SU-DHL-6 (cell line): ENCODE measurements around the gene SHISA9.

Source experiments
- H2AFZ ChIP-seq: fragments of 200-600 bp; sonication (generic); 2 replicates; pipeline ENCODE4 v1.6.1; 2014; ENCODE audit warnings: low read depth, mild to moderate bottlenecking, moderate library complexity, mixed read lengths, antibody characterized with exemption, low read length; ENCODE audit not compliant: severe bottlenecking
- H3F3A ChIP-seq: fragments of 200-600 bp; shearing (Covaris generic); 2 replicates; pipeline ENCODE4 v1.6.0; 2016; ENCODE audit warnings: antibody characterized with exemption, mild to moderate bottlenecking; ENCODE audit not compliant: insufficient read depth
- H3K27ac ChIP-seq: fragments of 200-600 bp; sonication (generic); 2 replicates; pipeline ENCODE4 v1.5.1; 2016; ENCODE audit warnings: low read depth, mild to moderate bottlenecking, low read length, moderate library complexity, mixed read lengths
- H3K27me3 ChIP-seq: fragments of 200-600 bp; sonication (generic), shearing (Covaris generic); 2 replicates; pipeline ENCODE4 v1.6.0; 2014; ENCODE audit warnings: mild to moderate bottlenecking, low read length
- H3K36me3 ChIP-seq: fragments of 200-600 bp; sonication (generic); 2 replicates; pipeline ENCODE4 v1.6.1; 2014; ENCODE audit warnings: mild to moderate bottlenecking, low read length, mixed read lengths
- H3K4me2 ChIP-seq: fragments of 300-600, 200-600 bp; shearing (Covaris generic), sonication (generic); 2 replicates; pipeline ENCODE4 v1.6.0; 2014; ENCODE audit warnings: low read length, low read depth, mild to moderate bottlenecking; ENCODE audit not compliant: poor library complexity, severe bottlenecking
- H3K4me3 ChIP-seq: fragments of 200-600 bp; sonication (generic); 2 replicates; pipeline ENCODE4 v1.5.1; 2014; ENCODE audit warnings: antibody characterized with exemption, low read length, mild to moderate bottlenecking, mixed read lengths; ENCODE audit not compliant: insufficient read depth, poor library complexity, severe bottlenecking
- H3K79me2 ChIP-seq: fragments of 200-600 bp; sonication (generic); 2 replicates; pipeline ENCODE4 v1.6.1; 2014; ENCODE audit warnings: mild to moderate bottlenecking, low read length, moderate library complexity; ENCODE audit not compliant: insufficient read depth
- H3K9ac ChIP-seq: fragments of 200-600 bp; sonication (generic); 2 replicates; pipeline ENCODE4 v1.7.0; 2014; ENCODE audit warnings: mild to moderate bottlenecking, low read length
- H3K9me2 ChIP-seq: fragments of 200-600 bp; sonication (generic); replicated peaks from 2 replicates; pipeline ENCODE4 v1.6.1; 2014; ENCODE audit warnings: low read length; ENCODE audit not compliant: insufficient read depth
- H3K9me3 ChIP-seq: fragments of 200-600 bp; sonication (generic); 2 replicates; pipeline ENCODE4 v1.6.1; 2014; ENCODE audit warnings: low read length, mixed read lengths; ENCODE audit not compliant: insufficient read depth
- H4K20me1 ChIP-seq: fragments of 200-600 bp; sonication (generic); 2 replicates; pipeline ENCODE4 v1.6.1; 2014; ENCODE audit warnings: low read depth, mild to moderate bottlenecking, antibody characterized with exemption, low read length, moderate library complexity, mixed read lengths
- CTCF ChIP-seq: fragments of 200-600 bp; sonication (generic); IDR thresholded peaks from one replicate; pipeline ENCODE4 v1.5.1; 2017; ENCODE audit warnings: antibody characterized with exemption, mild to moderate bottlenecking, low read length, moderate library complexity; ENCODE audit not compliant: insufficient read depth, poor library complexity, severe bottlenecking
- EZH2phosphoT487 ChIP-seq: fragments of 200-600 bp; sonication (generic), shearing (Covaris generic); conservative IDR thresholded peaks from 2 replicates; pipeline ENCODE4 v1.6.1; 2018; ENCODE audit warnings: mild to moderate bottlenecking, antibody characterized with exemption, low read length, moderate library complexity, mixed read lengths

Gene SHISA9

DNA sequence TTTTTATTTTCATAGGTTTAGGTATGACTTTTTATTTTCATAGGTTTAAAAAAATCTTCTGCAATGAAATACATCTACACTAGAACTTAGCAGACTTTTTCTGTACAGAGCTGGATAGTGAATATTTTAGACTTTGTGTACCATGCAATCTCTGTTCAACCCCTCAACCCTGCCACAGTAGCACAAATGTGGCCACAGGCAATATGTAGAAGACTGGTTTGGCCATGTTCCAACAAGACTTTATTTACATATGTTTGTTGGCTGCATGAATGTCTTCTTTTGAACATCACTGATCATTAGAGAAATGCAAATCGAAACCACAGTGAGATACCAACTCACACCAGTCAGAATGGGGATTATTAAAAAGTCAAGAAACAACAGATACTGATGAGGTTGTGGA lies 229.2 kb downstream of the SHISA9 start:
- no peaks in the 10 kb centered on the region for H3K9me3 ChIP-seq
- H4K20me1 ChIP-seq = no peaks in the 10 kb centered on the region
- no peak overlapping the region for H2AFZ ChIP-seq
- H3K27ac ChIP-seq = no peak overlapping the region
- H3K9ac ChIP-seq = no peak overlapping the region
- TF ChIP-seq CTCF = no peak
- TF ChIP-seq EZH2phosphoT487 = no peak
- H3K4me3 ChIP-seq = no peak overlapping the region
- no peak overlapping the region for H3K4me2 ChIP-seq
- H3F3A ChIP-seq = no peaks in the 10 kb centered on the region
- no peaks in the 10 kb centered on the region for H3K27me3 ChIP-seq
- H3K79me2 ChIP-seq = no peaks in the 10 kb centered on the region
- H3K36me3 ChIP-seq = no peaks in the 10 kb centered on the region
- no peaks in the 10 kb centered on the region for H3K9me2 ChIP-seq

- no peaks in the 10 kb centered on the region for H3F3A ChIP-seq
- TF ChIP-seq EZH2phosphoT487 (no peak), CTCF (no peak)
- no peaks in the 10 kb centered on the region for H3K27me3 ChIP-seq
- H3K27ac ChIP-seq = no peak overlapping the region
- no peak overlapping the region for H3K9ac ChIP-seq
- H2AFZ ChIP-seq = no peak overlapping the region
- H3K36me3 ChIP-seq = no peaks in the 10 kb centered on the region
- no peaks in the 10 kb centered on the region for H4K20me1 ChIP-seq
- no peak overlapping the region for H3K4me2 ChIP-seq
- H3K9me2 ChIP-seq = no peaks in the 10 kb centered on the region
- no peaks in the 10 kb centered on the region for H3K79me2 ChIP-seq
- no peak overlapping the region for H3K4me3 ChIP-seq
- H3K9me3 ChIP-seq = no peaks in the 10 kb centered on the region
Measured at GRCh38 chr16:13134836-13135235, 233.4 kb downstream of the SHISA9 start.

- Histone ChIP-seq H3K79me2 (no peaks in the 10 kb centered on the region), H3K36me3 (no peaks in the 10 kb centered on the region), H3K9me3 (no peaks in the 10 kb centered on the region), H2AFZ (no peak overlapping the region), H3K9me2 (no peaks in the 10 kb centered on the region), H3K9ac (no peak overlapping the region), H4K20me1 (no peaks in the 10 kb centered on the region), H3K4me2 (no peak overlapping the region), H3K27ac (no peak overlapping the region), H3K4me3 (no peak overlapping the region), H3K27me3 (no peaks in the 10 kb centered on the region), H3F3A (no peaks in the 10 kb centered on the region)
- no peak for TF ChIP-seq CTCF
- TF ChIP-seq EZH2phosphoT487 = no peak
Measured at GRCh38 chr16:13136901-13137300, 235.5 kb downstream of the SHISA9 start.
